Hepatocyte (in vitro differentiated cells): ENCODE results near the gene ZSWIM7. TPM values are rescaled to one million over a fixed set of nuclear protein-coding genes. Genes with fewer than 3 reads are reported as not detected.

Source experiments
- DNase-seq: peaks from one replicate; pipeline ENCODE4 v3.0.0-alpha.2; 2016; ENCODE audit warnings: low spot score
- H2AFZ ChIP-seq: fragments of 200-600 bp; sonication (generic); 2 replicates; pipeline ENCODE4 v1.6.0; 2016; ENCODE audit warnings: antibody characterized with exemption, mild to moderate bottlenecking
- H3K27ac ChIP-seq: fragments of 200-600 bp; sonication (generic); 2 replicates; pipeline ENCODE4 v1.5.1; 2016; ENCODE audit warnings: mild to moderate bottlenecking
- H3K27me3 ChIP-seq: fragments of 200-600 bp; sonication (generic); 2 replicates; pipeline ENCODE4 v1.6.1; 2016
- H3K36me3 ChIP-seq: fragments of 200-600 bp; sonication (generic); replicated peaks from 2 replicates; pipeline ENCODE4 v1.5.1; 2016; ENCODE audit warnings: low read depth; ENCODE audit not compliant: insufficient read depth
- H3K4me1 ChIP-seq: fragments of 200-600 bp; sonication (generic); 2 replicates; pipeline ENCODE4 v1.5.1; 2016; ENCODE audit warnings: mild to moderate bottlenecking, moderate library complexity; ENCODE audit not compliant: insufficient read depth
- H3K4me2 ChIP-seq: fragments of 200-600 bp; sonication (generic); 2 replicates; pipeline ENCODE4 v1.6.0; 2016
- H3K4me3 ChIP-seq: fragments of 200-600 bp; sonication (generic); 2 replicates; pipeline ENCODE4 v1.5.1; 2016; ENCODE audit warnings: mild to moderate bottlenecking
- H3K79me2 ChIP-seq: fragments of 200-600 bp; sonication (generic); 2 replicates; pipeline ENCODE4 v1.6.0; 2017; ENCODE audit warnings: mild to moderate bottlenecking
- H3K9me2 ChIP-seq: fragments of 200-600 bp; sonication (generic); replicated peaks from 2 replicates; pipeline ENCODE4 v1.6.0; 2017; ENCODE audit warnings: mild to moderate bottlenecking; ENCODE audit not compliant: insufficient read depth
- H3K9me3 ChIP-seq: fragments of 200-600 bp; sonication (generic); 2 replicates; pipeline ENCODE4 v1.5.1; 2016; ENCODE audit warnings: low read depth, mild to moderate bottlenecking
- H4K20me1 ChIP-seq: fragments of 200-600 bp; sonication (generic); 2 replicates; pipeline ENCODE4 v1.6.0; 2016; ENCODE audit warnings: mild to moderate bottlenecking; ENCODE audit not compliant: insufficient read depth, poor library complexity, severe bottlenecking
- EZH2 ChIP-seq: fragments of 200-600 bp; sonication (generic); IDR thresholded peaks from 2 replicates; pipeline ENCODE4 v1.6.1; 2016; ENCODE audit warnings: antibody characterized with exemption, mild to moderate bottlenecking, borderline replicate concordance
- EZH2phosphoT487 ChIP-seq: fragments of 200-600 bp; sonication (generic); IDR thresholded peaks from one replicate; pipeline ENCODE4 v1.6.1; 2018; ENCODE audit warnings: antibody characterized with exemption, mild to moderate bottlenecking, low read depth, moderate library complexity; ENCODE audit not compliant: unreplicated experiment, severe bottlenecking
- WGBS: methylation state at CpG from one replicate; pipeline ENCODE4 v1.1.6; 2016; ENCODE audit warnings: low lambda C conversion rate; ENCODE audit errors: missing lambda C conversion rate; 5-methylcytosine and 5-hydroxymethylcytosine counted together
- polyA plus RNA-seq: library from polyadenylated mRNA; unstranded; fragments of >200 nt; fragmentation: Nextera tagmentation; extraction: Ambion mirVana; gene quantifications from 2 replicates; pipeline ENCODE4 v1.2.1, GENCODE V29; 2016
- total RNA-seq: library from RNA; depleted of rRNA; stranded (reverse); fragments of >200 nt; gene quantifications from 2 replicates; pipeline ENCODE4 v1.2.3, GENCODE V29; 2014
- TF ChIP-seq, protein P1 (sequence below): fragments of 200-600 bp; sonication (generic); IDR thresholded peaks from 2 replicates; pipeline ENCODE4 v1.5.1; 2016; ENCODE audit warnings: antibody characterized with exemption, mild to moderate bottlenecking; ENCODE audit not compliant: poor library complexity

The ZSWIM7 gene, protein sequence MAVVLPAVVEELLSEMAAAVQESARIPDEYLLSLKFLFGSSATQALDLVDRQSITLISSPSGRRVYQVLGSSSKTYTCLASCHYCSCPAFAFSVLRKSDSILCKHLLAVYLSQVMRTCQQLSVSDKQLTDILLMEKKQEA
- 22.2 and 27.0 TPM in 2 replicates for total RNA-seq
- polyA plus RNA-seq, result 41.8 and 46.8 TPM in 2 replicates

DNA sequence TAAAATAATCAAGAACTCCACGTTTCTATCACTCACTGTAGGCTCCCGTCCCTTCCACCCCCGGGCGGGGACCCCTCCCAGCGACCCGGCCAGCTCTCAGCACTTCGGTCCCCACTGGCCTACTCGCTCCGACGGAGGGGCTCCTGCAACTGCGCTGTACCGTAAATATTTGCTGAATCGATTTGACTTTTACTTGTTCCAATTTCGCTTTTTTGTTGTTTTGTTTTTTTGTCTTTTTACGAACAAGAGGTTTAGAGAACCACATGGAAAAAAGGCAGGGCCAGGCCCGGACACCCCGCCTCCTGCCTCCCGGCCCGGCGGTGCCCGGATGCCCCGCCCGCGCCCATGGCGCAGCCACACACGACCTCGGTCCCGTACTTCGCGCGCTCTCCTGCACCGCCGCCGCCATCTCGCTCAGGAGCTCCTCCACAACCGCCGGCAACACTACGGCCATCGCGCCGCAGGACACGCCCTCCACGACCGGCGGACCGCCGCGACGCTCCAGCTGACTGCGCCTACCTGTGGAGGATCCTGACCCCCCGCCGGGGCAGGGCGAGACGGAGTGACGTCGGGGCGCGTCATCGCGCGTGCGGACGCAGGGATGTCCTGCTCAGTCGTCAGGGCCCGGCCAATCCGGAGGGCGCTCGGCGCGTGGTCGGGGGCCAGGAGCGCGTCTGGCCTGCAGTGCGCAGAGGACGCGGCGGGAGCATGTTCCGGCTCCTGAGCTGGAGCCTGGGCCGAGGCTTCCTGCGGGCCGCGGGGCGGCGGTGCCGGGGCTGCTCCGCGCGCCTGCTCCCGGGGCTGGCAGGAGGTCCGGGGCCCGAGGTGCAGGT, at the start of gene ZSWIM7, which contains the start of gene TTC19:
ZSWIM7 (minus strand) TSS at position 564 of the 833 bp plus-strand sequence; CDS start at position 454, 110 bp downstream.
TTC19 (plus strand) TSS at position 684 of the 833 bp plus-strand sequence; CDS start at position 709, 25 bp downstream.
- no peaks in the 10 kb centered on the region for H3K27me3 ChIP-seq
- TF ChIP-seq EZH2 (no peak), EZH2phosphoT487 (no peak)
- TF ChIP-seq, protein P1, sequence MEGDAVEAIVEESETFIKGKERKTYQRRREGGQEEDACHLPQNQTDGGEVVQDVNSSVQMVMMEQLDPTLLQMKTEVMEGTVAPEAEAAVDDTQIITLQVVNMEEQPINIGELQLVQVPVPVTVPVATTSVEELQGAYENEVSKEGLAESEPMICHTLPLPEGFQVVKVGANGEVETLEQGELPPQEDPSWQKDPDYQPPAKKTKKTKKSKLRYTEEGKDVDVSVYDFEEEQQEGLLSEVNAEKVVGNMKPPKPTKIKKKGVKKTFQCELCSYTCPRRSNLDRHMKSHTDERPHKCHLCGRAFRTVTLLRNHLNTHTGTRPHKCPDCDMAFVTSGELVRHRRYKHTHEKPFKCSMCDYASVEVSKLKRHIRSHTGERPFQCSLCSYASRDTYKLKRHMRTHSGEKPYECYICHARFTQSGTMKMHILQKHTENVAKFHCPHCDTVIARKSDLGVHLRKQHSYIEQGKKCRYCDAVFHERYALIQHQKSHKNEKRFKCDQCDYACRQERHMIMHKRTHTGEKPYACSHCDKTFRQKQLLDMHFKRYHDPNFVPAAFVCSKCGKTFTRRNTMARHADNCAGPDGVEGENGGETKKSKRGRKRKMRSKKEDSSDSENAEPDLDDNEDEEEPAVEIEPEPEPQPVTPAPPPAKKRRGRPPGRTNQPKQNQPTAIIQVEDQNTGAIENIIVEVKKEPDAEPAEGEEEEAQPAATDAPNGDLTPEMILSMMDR, result no peak
- H3K4me3 ChIP-seq, result peak within 1 kb of the TSS; percentile 83
- H3K36me3 ChIP-seq, result peaks cover 5% of the 10 kb centered on the region
- H3K9me3 ChIP-seq, result peaks cover 8% of the 10 kb centered on the region
- H3K4me2 ChIP-seq, result peak within 1 kb of the TSS; percentile 85
- no peaks in the 10 kb centered on the region for H3K9me2 ChIP-seq
- H3K79me2 ChIP-seq, result peaks cover 53% of the 10 kb centered on the region
- H3K27ac ChIP-seq, result peak within 1 kb of the TSS; percentile 97
- under 1% methylated on average over 87 of the region's 91 CpGs for WGBS
- DNase-seq, result peak; percentile 97
- no peaks in the 10 kb centered on the region for H3K4me1 ChIP-seq
- H2AFZ ChIP-seq, result peak within 1 kb of the TSS; percentile 94
- H4K20me1 ChIP-seq, result peaks cover 10% of the 10 kb centered on the region

DNA sequence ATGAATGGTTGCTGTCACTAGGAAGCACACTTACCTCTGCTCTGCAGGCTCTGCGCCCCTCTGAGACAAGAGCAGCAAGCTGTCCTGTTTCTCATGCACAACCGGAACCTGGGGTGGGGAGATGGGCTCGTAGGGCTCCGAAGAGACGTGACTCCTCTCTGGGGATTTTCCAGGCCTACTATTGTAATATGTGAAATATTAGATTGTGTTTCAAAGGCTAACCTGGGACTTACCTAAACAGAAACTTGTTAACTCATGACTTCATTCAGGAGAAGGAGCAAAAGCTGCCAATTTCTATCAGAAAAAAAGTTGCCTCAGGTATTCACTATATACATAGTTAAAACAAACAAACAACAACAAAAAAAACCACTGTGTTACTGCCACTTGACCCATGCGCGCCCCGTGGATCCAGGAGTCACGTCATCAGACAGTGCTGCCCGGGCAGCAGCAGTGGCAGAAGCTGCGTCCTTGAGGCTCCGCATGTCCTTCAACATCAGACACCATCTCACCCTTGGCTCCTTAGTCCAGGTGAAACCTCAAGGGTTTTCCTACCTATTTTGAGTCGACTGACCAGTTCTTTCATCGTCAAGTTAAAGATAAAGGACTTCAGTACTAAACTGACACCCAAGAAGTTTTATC, 49.4 kb upstream of the ZSWIM7 start:
- no peaks in the 10 kb centered on the region for H3K9me2 ChIP-seq
- no peak overlapping the region for H3K4me3 ChIP-seq
- H3K36me3 ChIP-seq, result no peaks in the 10 kb centered on the region
- H3K79me2 ChIP-seq, result peaks cover 32% of the 10 kb centered on the region
- 89% methylated on average over 14 of the region's 14 CpGs for WGBS
- H3K4me1 ChIP-seq, result no peaks in the 10 kb centered on the region
- H3K27me3 ChIP-seq, result no peaks in the 10 kb centered on the region
- H3K27ac ChIP-seq, result no peak overlapping the region
- no peak overlapping the region for H2AFZ ChIP-seq
- no peaks in the 10 kb centered on the region for H4K20me1 ChIP-seq
- no peak overlapping the region for H3K4me2 ChIP-seq
- no peak for TF ChIP-seq EZH2
- TF ChIP-seq EZH2phosphoT487, result no peak
- TF ChIP-seq, protein P1, result no peak
- DNase-seq, result no peak
- H3K9me3 ChIP-seq, result no peaks in the 10 kb centered on the region

DNA sequence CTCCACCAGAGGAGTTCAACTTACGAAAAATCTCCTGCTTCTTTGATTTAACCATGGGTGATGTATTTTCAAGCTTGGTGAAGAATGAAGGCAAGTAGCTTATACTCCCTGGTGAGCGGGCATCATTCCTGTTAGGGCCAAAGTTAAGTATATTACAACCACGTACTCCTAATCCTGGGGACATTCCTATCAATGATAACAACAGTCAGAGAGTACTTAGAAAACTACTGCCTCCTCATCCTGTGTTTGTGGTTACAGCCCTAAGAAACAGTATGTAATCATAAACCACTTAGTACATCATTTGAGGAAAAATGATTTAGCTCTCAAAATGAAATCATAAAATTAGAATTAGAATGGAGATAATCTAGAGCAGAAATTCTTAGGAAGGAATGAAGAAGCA, 47.5 kb upstream of the ZSWIM7 start:
- H2AFZ ChIP-seq, result no peak overlapping the region
- H3K9me2 ChIP-seq, result no peaks in the 10 kb centered on the region
- peaks cover 15% of the 10 kb centered on the region for H3K79me2 ChIP-seq
- H3K36me3 ChIP-seq, result no peaks in the 10 kb centered on the region
- no peaks in the 10 kb centered on the region for H3K9me3 ChIP-seq
- no peak for DNase-seq
- no peaks in the 10 kb centered on the region for H3K4me1 ChIP-seq
- no peak overlapping the region for H3K27ac ChIP-seq
- no peaks in the 10 kb centered on the region for H3K27me3 ChIP-seq
- no peak overlapping the region for H3K4me2 ChIP-seq
- no peaks in the 10 kb centered on the region for H4K20me1 ChIP-seq
- no peak overlapping the region for H3K4me3 ChIP-seq
- TF ChIP-seq, protein P1, result no peak
- TF ChIP-seq EZH2phosphoT487 (no peak), EZH2 (no peak)
- 90% methylated on average over 3 of the region's 3 CpGs for WGBS
